GM20431 (cell line): Measurements from ENCODE around the gene RGS10.
"Not testable (repeated sequence)": the region's sequence is repeated elsewhere in the genome, so short reads cannot be mapped to it uniquely, and the experiment has no call there.

Source experiments
- in situ Hi-C: fragments of 300-500 bp; cut with MseI, MboI; formaldehyde crosslinking; loops from one replicate; pipeline ENCODE4 v1.15.0; 2020; ENCODE audit warnings: low sequenced_read_pairs; ENCODE audit not compliant: unreplicated experiment

RGS10 gene

DNA sequence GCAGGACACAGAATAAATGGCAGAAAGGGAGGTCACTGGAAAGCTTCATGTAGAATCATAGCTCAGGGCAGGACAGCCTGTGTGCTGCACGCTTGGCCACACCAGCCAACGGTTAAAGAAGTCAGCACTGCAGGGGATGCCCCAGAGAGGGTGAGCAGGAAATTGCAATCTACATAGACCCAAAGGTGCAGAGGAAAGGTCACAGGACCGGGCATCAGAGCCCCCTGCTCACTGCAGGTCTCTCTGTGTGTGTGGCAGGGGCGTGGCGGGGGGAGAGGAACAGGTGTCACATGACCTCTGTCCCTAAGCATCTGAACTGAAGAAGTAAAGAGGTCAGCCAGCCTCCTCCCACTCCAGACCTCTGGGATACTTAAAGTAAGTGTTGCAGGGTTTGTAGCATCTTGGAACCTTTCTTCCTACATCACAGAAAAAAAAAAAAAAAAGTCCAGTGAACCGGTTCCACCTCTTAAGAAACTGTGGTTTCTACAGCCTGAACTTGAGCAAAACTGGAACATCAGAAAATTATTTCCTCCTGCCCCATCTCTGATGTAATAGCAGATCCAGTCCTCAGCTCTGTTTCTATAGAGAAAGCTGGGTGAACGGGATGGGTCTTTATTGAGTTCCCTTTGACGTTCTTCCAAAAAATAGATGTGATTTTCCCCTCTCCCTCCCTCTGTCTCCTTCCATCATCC, 64.3 kb downstream of the RGS10 start:
- in situ Hi-C loops, result no loop called here

DNA sequence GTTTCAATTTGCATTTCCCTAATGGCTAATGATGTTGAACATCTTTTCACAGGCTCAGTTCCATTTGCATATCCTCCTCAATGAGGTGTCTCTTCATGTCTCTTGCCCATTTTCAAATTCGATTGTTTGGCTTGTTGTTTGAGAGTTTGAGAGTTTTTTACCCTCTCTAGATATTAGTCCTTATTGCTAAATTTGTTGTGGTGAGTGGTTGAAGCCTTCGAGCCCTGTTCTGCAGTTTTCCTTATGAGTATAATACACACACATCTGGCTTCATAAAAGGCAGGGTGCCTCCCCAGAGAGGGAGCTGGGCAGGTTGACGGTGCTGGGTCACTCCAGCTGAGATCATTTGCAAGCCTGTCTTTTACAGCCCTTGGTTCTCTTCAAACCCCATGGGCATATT, 65.1 kb downstream of the RGS10 start:
- in situ Hi-C loops, result no loop called here

DNA sequence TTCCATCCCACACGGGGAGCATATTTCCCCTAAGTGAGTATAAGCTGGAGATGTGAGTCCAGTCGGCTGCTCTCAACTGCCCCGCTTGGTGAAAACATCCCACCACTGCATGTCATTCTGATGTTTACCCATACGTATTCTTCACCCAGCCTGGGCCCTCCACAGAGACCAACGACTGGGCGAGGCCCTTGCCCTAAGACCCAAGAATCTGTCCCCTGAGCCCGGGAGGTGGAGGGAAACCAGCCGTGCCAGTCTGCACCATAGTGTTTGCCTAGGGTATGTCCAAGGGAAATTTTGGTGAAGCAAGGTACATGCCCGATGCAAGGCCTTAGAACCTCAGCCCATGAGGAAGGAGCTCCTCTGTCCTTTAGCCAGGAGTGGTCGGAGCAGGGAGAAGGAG, 67.9 kb downstream of the RGS10 start:
- in situ Hi-C loops, result no loop called here

DNA sequence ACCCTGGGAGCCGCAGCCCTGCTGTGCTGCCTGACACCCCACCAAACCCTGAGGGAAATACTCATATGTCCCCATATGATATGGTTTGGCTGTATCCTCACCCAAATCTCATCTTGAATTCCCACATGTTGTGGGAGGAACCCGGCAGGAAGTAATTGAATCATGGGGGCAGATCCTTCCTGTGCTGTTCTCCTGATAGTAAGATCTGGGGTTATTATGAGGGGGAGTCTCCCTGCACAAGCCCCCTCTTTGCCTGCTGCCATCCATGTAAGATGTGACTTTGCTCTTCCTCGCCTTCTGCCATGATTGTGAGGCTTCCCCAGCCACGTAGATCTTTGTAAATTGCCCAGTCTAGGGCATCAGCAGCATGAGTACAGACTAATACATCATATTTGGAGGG, 68.7 kb downstream of the RGS10 start:
- in situ Hi-C loops, result no loop called here

DNA sequence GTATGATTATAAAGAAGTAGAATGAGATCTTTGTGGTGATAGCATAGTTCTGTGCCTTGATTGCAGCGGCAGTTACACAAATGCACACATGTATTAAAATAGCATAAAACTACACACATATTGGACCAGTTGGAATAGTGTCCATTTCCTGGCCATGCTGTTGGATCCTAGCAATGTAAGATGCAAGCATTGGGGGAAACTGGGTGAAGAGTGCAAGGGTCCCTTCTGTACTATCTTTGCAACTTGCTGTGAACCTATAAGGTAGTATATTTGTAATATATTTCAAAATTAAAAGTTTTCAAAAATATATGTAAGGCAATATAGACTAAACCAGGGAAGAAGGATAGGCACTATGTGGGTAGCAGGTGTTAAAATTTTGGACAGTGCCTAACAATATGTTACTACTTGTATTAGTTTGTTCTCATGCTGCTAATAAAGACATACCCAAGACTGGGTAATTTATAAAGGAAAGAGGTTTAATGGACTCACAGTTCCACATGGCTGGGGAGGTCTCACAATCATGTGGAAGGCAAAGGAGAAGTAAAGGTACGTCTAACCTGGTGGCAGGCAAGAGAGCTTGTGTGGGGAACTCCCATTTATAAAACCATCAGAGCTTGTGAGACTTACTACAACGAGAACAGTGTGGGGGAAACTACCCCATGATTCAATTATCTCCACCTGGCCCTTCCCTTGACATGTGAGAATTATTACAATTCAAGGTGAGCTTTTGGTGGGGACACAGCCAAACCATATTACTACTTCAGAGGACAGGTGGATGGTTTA, 71.4 kb downstream of the RGS10 start:
- in situ Hi-C loops, result no loop called here

DNA sequence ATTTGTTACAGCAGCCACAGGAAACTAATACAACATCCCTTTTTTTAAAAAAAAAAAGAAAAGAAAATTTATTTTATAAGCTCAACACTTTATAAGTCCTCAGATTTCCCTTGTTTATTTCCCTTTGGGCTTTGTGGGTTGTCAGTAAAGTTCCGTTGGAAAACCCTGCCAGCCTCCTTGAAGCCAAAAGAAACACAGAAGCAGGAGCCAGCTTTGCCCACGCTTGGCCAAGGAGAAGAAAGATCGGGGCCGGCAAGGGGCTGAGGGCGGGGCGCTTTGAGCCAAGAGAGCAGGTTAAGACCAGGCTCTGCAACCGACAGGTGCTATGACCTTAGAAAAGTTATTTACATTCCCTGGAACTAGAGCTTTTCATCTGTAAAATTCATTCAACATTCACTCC, 72.7 kb downstream of the RGS10 start:
- in situ Hi-C loops, result no loop called here

- in situ Hi-C loops, result no loop called here
Observed at GRCh38 chr10:119469325-119469707, 73.2 kb downstream of the RGS10 start.

GRCh38 chr10:119468542-119469324, 73.8 kb downstream of the RGS10 start:
- in situ Hi-C loops, result no loop called here

GRCh38 chr10:119466655-119467054, 75.9 kb downstream of the RGS10 start:
- in situ Hi-C loops, result no loop called here

DNA sequence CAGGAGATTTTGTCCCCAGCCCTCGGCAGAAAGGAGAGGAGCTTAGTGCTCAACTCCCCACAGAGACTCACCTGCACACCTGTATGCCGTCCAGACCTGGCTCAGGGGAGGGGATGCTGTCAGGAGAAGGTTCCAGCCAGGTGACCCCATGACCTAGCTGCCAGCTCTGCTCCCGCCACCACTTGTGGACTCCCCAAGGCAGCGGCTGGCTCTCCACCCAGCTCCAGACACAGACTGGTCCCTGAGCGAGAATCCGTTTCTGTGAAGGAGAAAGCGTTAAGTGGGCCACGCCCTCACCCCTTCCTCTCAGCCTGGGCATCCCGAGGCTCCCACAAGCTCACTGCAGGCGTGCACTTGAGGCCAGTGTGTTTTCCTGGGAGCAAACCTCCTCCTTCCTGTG, 76.4 kb downstream of the RGS10 start:
- in situ Hi-C loops, result no loop called here

- in situ Hi-C loops, result no loop called here
Observed at GRCh38 chr10:119465085-119465484, 77.4 kb downstream of the RGS10 start.

GRCh38 chr10:119463195-119463594, 79.3 kb downstream of the RGS10 start:
- in situ Hi-C loops, result not testable (repeated sequence)

- in situ Hi-C loops, result no loop called here
Observed at GRCh38 chr10:119462773-119463172, 79.7 kb downstream of the RGS10 start.

DNA sequence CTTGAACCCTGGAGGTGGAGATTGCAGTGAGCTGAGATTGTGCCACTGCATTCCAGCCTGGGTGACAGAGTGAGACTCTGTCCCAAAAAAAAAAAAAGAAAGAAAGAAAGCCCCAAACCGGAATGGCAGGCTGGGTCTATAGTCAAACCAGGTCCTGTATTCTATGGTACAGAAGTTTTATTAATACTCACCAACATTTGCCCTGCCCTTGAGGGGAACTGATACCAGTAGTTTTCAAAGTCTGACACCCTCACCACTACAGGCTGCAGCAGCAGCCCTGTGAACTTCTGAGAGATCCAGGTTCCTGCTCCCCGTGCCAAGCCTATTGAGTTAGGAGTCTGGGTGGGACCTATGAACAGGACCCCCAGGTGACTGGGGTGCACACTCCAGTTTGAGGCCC, 80.6 kb downstream of the RGS10 start:
- in situ Hi-C loops, result no loop called here

- in situ Hi-C loops, result no loop called here
Observed at GRCh38 chr10:119461380-119461779, 81.1 kb downstream of the RGS10 start.

DNA sequence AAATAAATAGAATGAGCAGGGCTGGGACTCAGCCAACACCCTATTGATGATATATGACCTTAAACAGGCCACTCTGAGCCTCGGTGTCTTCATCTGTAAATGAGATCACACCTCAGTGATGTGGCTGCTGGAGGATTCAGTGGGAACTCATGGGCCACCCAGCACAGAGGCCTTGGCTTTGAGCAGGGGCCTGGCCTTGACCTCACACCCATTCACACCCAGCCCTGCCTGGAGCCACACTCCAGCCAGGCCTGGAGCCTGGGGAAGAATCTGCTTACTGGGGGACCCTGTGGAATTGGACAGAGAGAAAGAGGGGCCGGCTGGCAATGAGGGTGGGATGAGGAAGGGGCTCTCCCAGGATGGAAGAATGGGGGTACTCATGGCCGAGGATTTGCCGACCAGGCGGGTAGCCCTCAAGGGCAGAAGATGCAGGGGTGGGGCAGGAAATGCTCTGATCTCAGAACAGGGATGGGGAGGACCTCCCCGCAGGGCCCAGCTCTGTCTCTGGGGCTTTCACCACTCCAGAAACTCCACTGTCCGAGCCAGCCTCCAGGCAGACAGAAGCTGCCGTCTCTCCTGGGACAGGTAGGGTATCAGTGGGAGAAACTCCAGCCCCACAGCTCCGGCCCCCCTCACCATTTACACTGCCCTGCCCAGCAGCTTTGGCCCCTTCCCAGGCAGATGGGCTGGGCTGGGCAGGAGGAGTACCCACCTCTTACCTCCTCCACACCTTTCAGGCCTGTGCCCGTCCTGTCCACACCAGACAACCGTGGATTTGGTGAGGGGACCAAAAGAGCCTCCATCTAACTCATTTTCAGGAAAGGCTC, 81.9 kb downstream of the RGS10 start:
- in situ Hi-C loops, result no loop called here

DNA sequence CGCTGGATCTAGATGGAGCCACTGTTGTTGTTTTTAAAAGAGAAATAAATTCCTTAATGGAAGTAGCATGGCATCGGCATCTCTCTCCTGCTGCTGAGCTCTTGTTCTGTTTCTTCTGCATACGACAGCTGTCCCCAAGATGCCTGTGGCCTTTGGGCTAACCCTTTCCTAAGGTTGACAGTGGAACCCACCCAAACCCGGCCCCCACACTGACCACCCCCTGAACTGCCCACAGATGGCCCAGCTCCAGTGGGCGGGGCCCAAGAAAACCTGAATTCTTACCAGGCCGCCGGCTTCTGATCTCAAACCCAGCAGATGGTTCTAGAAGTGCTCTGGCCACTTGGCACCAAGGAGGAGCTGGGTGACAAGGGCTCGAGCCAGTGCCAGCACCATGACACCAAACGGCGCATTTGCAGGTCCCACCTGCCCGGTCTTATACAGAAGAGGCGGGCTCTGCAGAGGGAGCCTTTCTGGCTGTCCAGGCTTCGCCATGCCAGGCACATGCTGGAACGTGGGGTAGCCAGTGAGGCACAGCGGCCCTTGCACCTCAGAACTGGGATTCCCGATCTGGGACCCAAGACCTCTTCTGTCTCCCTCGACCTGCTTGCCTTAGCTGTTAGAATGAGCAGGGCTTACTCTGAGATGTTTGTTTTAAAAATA, 82.7 kb downstream of the RGS10 start:
- in situ Hi-C loops, result no loop called here

- in situ Hi-C loops, result no loop called here
Observed at GRCh38 chr10:119457966-119458766, 84.4 kb downstream of the RGS10 start.

DNA sequence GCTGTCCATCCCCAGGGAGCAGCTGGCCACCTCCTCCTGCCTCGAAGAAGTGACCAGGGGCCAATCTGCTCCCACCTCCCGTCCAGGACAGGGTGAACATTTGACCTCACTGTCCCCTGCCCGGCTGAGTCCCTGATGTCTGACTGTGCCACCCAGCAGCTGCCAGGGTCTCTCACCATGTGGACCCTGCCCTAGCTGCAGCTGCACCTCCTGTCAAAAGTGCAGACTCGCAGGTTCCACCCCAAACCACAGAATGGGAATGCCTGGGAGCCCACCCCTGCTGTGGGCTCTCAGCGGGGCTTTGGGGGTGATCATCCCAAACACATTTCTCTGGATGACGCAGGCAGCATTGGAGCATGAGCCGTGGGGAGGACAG, 86.1 kb downstream of the RGS10 start:
- in situ Hi-C loops, result no loop called here
